ENCODE results near the gene PHYKPL. TPM values are rescaled to one million over a fixed set of nuclear protein-coding genes. Genes with fewer than 3 reads are reported as not detected.

PHYKPL gene
- total RNA-seq, 1 experiment from 2014 or later = 48.8 TPM

DNA sequence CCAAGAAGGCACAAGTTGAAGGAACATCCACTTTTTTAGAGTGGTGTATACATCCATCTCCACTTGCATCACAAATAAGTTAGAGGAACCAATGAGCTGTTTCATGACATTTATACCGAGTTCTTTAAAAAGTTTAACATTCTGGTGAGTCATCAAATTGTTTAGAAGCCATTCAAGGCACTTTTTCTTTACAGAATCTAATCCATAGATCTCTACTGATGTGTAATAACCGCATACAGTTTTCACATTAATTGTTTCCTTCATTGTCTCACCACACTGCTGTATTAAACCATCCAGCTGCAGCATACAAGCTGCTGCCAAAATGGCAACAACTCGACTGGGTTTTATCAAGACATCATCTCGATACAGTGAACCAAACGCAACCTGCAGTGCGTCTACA is 46.2 kb downstream of the PHYKPL start:
- no peak overlapping the region for H4K8ac ChIP-seq (replicated peaks; ENCODE audit: insufficient read length, low read depth, low read length)
- H4K91ac ChIP-seq (ENCODE audit: insufficient read length, low read depth, low read length) = no peak overlapping the region
- no peaks in the 10 kb centered on the region for H4K20me1 ChIP-seq (ENCODE audit: control insufficient read depth, insufficient read depth, insufficient read length)
- H2BK15ac ChIP-seq (ENCODE audit: low read depth, low read length) = no peak overlapping the region
- Mint-ChIP-seq H3K9me3 (peaks cover 2 to 6% of the 10 kb centered on the region in 2 experiments), H3K4me3 (no peak overlapping the region), H3K36me3 (ENCODE audit: insufficient read depth in 1 of 3, low read depth in 3 of 3) (peaks cover 0 to 4% (median 2%) of the 10 kb centered on the region in 3 experiments; a peak in 2 of 7 replicates), H3K27me3 (ENCODE audit: low read depth) (peaks cover 3% of the 10 kb centered on the region), H3K27ac (no peak overlapping the region), H3K4me1 (peaks cover 9% of the 10 kb centered on the region in 2 experiments)
- H3K4me1 ChIP-seq (ENCODE audit: insufficient read depth, low read length) = peaks cover 3% of the 10 kb centered on the region; the same call in 1 of the 2 replicates
- H3K56ac ChIP-seq (ENCODE audit: insufficient read length, low read depth, low read length) = no peak overlapping the region
- H3K23me2 ChIP-seq (ENCODE audit: insufficient read length, low read depth, low read length, poor library complexity, severe bottlenecking) = no peaks in the 10 kb centered on the region
- no peaks in the 10 kb centered on the region for H3K9me3 ChIP-seq (ENCODE audit: control insufficient read depth, low read depth, low read length)
- H3K23ac ChIP-seq (ENCODE audit: insufficient read length, low read depth, low read length) = no peak overlapping the region
- no peak overlapping the region for H3K14ac ChIP-seq (ENCODE audit: insufficient read depth, low read length)
- H2BK12ac ChIP-seq (ENCODE audit: insufficient read length, low read depth, low read length) = no peak overlapping the region
- no peak overlapping the region for H2BK20ac ChIP-seq (ENCODE audit: low read depth, low read length, poor library complexity, severe bottlenecking)
- no peak overlapping the region for H3K9ac ChIP-seq (ENCODE audit: extremely low read depth, insufficient read length, low read length)
- H3K79me2 ChIP-seq (ENCODE audit: insufficient read depth, low read length) = no peaks in the 10 kb centered on the region
- H2BK120ac ChIP-seq (ENCODE audit: low read depth, low read length, poor library complexity, severe bottlenecking) = no peak overlapping the region
- no peak for DNase-seq
- no peak overlapping the region for H3T11ph ChIP-seq (ENCODE audit: low read length)
- no peak overlapping the region for H2BK5ac ChIP-seq (ENCODE audit: insufficient read length, low read length)
- no CpG with 5 or more reads among the region's 6 CpGs for WGBS (ENCODE audit: extremely low coverage, insufficient read length, low lambda C conversion rate)
- no peak overlapping the region for H3K27ac ChIP-seq (ENCODE audit: insufficient read length, low read depth, low read length)
- no peak overlapping the region for H2AFZ ChIP-seq (ENCODE audit: low read length)
- H3K79me1 ChIP-seq (ENCODE audit: insufficient read depth, low read depth, low read length, poor library complexity, severe bottlenecking) = no peaks in the 10 kb centered on the region
- H4K5ac ChIP-seq (ENCODE audit: insufficient read length, low read depth, low read length) = no peak overlapping the region
- TF ChIP-seq, protein P1, sequence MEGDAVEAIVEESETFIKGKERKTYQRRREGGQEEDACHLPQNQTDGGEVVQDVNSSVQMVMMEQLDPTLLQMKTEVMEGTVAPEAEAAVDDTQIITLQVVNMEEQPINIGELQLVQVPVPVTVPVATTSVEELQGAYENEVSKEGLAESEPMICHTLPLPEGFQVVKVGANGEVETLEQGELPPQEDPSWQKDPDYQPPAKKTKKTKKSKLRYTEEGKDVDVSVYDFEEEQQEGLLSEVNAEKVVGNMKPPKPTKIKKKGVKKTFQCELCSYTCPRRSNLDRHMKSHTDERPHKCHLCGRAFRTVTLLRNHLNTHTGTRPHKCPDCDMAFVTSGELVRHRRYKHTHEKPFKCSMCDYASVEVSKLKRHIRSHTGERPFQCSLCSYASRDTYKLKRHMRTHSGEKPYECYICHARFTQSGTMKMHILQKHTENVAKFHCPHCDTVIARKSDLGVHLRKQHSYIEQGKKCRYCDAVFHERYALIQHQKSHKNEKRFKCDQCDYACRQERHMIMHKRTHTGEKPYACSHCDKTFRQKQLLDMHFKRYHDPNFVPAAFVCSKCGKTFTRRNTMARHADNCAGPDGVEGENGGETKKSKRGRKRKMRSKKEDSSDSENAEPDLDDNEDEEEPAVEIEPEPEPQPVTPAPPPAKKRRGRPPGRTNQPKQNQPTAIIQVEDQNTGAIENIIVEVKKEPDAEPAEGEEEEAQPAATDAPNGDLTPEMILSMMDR (conservative IDR thresholded peaks at IDR 0.05) = no peak
- no peak overlapping the region for H2AK5ac ChIP-seq (ENCODE audit: insufficient read length, low read length)
- H3K4me2 ChIP-seq (ENCODE audit: insufficient read depth, insufficient read length, low read length) = no peak overlapping the region
- no peak overlapping the region for H3K18ac ChIP-seq (ENCODE audit: insufficient read length, low read depth, low read length)
- no peak overlapping the region for H3K4ac ChIP-seq (ENCODE audit: low read depth, low read length)
- no peaks in the 10 kb centered on the region for H3K27me3 ChIP-seq (ENCODE audit: insufficient read depth, low read length)
